DLD1 (cell line): ENCODE measurements around the gene CCDC91.
"Not testable (repeated sequence)": the region's sequence is repeated elsewhere in the genome, so short reads cannot be mapped to it uniquely, and the experiment has no call there.

Source experiments
- in situ Hi-C: cut with HindIII; loops from 2 replicates; pipeline ENCODE4 v1.10.0; 2017; ENCODE audit warnings: low sequenced_read_pairs

Gene CCDC91

GRCh38 chr12:28278960-28279359, 88.7 kb downstream of the CCDC91 start:
- in situ Hi-C loops = no loop called here

- in situ Hi-C loops = no loop called here
Observed at GRCh38 chr12:28286352-28286751, 96.1 kb downstream of the CCDC91 start.

- in situ Hi-C loops = no loop called here
Observed at GRCh38 chr12:28290262-28290661, 100.0 kb downstream of the CCDC91 start.

DNA sequence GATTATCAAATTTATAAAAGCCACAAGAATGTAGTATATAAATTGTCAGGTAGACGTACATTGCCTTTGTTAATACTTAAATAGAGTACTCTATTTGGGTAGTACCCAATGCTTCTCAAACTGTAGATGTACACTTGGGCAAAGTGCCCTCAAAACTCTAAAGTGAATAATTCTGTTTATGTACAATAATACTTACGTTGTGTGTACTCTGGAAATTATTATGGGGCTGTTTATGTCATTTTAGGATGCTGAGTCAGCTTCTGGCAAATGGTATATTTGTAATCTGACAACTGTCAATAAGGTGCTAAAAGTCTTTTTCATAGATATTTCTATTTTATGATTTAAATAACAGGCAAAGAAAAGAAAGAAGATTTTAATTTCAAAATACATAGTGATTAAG, 102.4 kb downstream of the CCDC91 start:
- in situ Hi-C loops = no loop called here

GRCh38 chr12:28294300-28294699, 104.0 kb downstream of the CCDC91 start:
- in situ Hi-C loops = no loop called here

DNA sequence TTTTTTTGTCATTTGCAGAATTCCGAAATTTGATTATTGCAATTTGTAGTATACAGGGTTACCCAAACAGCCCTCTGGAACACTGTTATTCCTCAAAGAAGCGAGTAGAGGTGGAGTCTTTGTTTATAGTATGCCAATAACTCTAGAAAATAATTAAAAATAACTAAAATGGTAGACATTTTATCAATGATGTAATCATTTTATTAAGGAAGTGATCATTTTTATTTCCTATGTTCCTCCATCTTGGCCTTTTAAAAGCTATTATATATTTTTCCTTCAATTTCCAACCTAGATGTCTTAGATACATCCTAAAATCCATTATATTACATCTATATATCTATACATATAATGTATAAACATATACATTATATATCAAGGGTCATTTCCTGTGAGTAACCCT, 106.0 kb downstream of the CCDC91 start:
- in situ Hi-C loops = no loop called here

GRCh38 chr12:28303192-28303591, 112.9 kb downstream of the CCDC91 start:
- in situ Hi-C loops = no loop called here

DNA sequence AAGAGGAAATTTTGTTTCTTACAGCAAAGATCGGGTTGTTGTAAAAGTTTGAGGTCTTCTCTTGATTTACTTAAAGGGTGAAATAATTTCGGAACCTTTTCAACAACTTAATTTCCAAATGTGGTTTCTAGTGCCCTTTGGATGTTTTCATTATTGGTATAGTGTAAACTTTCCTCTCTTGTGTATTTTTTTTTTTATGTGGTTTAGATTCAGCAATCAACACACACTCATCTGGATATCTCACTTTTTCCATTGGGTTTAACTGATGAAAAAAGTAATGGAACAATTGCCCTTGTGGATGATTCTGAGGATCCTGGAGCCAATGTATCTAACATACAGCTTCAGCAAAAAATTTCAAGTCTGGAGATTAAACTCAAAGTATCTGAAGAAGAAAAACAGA, 116.3 kb downstream of the CCDC91 start:
- in situ Hi-C loops = no loop called here

- in situ Hi-C loops = no loop called here
Observed at GRCh38 chr12:28308891-28309290, 118.6 kb downstream of the CCDC91 start.

DNA sequence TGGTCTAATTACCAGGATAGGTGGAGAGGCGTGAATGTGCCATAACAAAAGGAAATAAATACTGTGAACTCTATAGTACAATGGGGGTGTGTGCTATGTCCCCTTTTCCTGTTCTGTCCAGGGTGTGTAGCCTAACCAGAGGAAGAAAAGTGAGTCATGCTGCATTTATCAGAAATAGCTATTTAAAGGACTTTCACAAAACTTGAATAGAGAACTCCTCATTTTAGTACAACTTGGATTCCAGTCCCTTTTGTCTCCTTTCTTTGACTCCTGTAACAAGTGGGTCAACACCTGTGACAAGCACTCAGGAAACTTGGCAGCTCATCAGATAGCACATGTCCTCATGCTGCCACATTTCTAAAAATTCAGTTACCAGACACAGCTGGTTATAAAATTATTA, 123.4 kb downstream of the CCDC91 start:
- in situ Hi-C loops = no loop called here

GRCh38 chr12:28316049-28316448, 125.8 kb downstream of the CCDC91 start:
- in situ Hi-C loops = no loop called here

GRCh38 chr12:28318273-28318672, 128.0 kb downstream of the CCDC91 start:
- in situ Hi-C loops = no loop called here

DNA sequence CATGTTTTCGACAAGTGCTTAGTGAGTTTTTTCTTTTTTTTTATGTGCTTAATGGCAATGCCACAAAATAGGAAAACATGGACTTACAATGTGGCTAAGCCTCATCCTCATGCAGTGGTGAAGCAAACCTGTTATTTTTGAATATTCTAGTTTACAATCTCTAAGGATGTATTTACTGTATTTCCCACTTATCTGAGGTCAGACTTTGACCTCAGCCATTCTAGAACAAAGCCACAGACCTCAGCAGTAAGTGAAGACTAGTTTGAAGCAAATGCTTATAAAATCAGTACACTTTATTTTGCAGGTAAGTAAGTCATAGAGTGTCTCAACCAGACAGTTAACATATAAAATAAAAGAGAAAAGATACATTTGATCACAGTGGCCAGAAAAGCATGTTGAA, 130.1 kb downstream of the CCDC91 start:
- in situ Hi-C loops = no loop called here

DNA sequence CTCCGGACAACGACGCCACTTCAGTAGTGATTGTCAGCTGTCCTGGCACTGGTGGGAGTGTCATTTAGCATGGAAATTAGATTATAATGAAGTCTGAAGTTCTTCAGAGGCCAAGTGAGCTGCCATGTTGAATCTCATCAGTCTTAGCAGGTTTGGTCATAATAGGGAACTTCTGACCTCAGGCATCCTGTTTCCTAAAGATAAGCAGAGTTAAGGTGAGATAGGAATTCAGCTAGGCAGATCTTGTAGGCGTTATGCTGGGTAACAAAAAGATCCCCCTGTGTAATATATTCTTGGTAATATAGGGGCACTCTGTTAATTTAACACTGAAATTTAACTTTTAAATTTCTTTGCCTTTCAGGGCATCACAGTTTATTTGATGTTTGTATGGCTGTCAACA, 137.5 kb downstream of the CCDC91 start:
- in situ Hi-C loops = no loop called here

DNA sequence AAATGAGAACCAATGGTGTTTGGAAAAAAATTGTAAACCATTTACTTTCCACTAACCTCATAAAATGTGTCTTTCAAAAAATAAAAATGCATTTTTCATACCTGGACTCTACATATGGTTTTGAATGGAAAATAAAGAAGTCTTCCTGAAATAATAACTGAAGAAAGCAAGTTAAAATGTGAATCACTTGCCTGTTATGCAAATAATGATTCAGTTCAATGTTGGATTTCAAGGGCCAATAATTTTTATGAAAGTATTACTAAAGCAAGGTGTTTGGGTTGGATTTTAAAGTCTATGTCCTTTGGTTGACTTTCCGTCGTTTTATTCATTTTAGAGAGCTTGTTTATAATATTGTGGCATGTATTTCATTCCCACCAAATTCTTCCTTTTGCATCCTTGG, 138.7 kb downstream of the CCDC91 start:
- in situ Hi-C loops = no loop called here

DNA sequence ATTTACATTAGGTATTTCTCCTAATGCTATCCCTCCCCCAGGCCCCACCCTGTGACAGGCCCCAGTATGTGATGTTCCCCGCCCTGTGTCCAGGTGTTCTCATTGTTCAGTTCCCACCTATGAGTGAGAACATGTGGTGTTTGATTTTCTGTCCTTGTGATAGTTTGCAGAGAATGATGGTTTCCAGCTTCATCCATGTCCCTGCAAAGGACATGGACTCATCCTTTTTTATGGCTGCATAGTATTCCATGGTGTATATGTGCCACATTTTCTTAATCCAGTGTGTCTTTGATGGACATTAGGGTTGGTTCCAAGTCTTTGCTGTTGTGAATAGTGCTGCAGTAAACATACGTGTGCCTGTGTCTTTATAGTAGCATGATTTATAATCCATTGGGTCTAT, 139.5 kb downstream of the CCDC91 start:
- in situ Hi-C loops = not testable (repeated sequence)

DNA sequence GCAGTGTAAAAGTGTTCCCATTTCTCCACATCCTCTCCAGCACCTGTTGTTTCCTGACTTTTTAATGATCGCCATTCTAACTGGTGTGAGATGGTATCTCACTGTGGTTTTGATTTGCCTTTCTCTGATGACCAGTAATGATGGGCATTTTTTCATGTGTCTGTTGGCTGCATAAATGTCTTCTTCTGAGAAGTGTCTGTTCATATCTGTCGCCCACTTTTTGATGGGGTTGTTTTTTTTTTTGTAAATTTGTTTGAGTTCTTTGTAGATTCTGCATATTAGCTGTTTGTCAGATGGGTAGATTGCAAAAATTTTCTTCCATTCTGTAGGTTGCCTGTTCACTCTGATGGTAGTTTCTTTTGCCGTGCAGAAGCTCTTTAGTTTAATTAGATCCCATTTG, 140.0 kb downstream of the CCDC91 start:
- in situ Hi-C loops = not testable (repeated sequence)

DNA sequence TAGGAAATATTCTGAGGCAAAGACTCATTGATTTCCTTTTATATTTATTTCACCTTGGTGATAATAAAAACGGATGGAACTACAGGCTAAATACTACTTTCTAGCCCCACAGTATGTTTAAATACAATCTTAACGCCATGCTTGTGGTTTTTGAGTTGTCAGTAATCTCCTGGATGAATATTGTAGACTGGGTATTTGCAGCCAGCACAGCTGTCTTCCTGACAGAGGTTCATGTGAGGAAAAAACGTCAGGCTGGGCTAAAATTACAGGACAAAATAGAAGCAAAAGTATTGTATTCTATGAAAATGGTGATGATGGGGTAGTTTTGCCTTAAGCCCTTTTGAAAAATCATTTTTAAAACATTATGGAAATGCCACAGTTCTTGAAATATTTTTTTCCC, 140.9 kb downstream of the CCDC91 start:
- in situ Hi-C loops = no loop called here

- in situ Hi-C loops = no loop called here
Observed at GRCh38 chr12:28340261-28341045, 150.2 kb downstream of the CCDC91 start.

DNA sequence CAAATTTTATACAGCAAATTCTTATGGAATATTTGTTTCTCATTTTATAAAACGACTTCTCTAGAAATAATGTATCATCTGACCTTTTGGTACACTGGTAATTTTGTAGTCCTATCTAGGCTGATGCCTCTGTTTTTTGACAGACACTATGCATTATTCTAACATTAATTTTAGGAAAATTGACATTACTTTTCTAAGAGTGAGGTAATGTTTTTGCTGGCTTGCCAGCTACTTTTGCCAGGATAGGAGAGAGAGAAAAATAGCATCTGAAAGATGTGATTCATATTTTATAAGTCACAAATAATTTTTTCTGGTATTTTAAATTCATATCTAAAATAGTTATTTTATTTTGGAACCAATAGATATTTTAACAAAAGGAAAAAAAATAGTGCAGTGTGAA, 153.5 kb downstream of the CCDC91 start:
- in situ Hi-C loops = no loop called here

DNA sequence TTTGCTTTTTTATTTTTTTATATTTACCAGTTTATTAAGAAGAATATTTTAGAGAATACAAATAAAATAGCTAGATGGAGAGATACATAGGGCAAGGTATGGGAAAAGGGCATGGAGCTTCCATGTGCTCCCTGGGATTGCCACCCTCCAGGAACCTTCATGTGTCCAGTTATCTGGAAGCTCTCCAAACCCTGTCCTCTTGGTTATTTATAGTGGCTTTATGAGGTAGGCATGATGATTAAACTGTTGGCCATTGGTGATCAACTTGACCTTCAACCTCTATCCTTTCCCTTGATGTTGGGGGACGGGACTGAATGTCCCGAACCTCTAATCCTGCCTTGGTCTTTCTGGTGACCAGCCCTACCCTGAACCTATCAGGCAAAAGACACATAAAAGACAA, 156.3 kb downstream of the CCDC91 start:
- in situ Hi-C loops = no loop called here

GRCh38 chr12:28349196-28349595, 158.9 kb downstream of the CCDC91 start:
- in situ Hi-C loops = no loop called here

DNA sequence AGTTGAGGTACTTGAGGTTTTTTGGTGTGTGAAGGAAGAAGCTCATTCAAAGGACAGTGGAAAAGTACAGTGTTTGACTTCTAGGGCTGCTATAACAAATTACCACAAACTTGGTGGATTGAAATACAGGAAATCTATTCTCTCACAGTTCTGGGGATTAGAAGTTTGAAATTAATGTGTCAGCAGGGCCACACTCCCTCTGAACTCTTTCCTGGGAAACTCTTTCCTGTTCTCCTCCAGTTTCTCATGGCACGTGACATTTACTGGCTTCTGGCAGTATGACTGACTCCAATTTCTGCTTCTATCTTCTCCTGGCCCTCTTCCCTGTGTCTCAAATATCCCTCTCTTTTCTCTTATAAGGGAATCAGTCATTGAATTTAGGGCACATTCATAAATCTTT, 160.2 kb downstream of the CCDC91 start:
- in situ Hi-C loops = no loop called here
